Chondrocyte (in vitro differentiated cells): Measurements from ENCODE around the gene DGKH. TPM values are rescaled to one million over a fixed set of nuclear protein-coding genes. Genes with fewer than 3 reads are reported as not detected.

Experiments
- DNase-seq: peaks from one replicate; pipeline ENCODE4 v3.0.0; 2021; ENCODE audit warnings: mixed read lengths, low spot score
- H3K27ac Mint-ChIP-seq: one replicate; pipeline ENCODE4 v1.8.0; 2021; ENCODE audit warnings: mild to moderate bottlenecking, moderate library complexity, mixed read lengths; ENCODE audit not compliant: unreplicated experiment
- H3K27me3 Mint-ChIP-seq: 2 replicates; pipeline ENCODE4 v1.8.0; 2021; ENCODE audit warnings: low read depth, mixed read lengths
- H3K36me3 Mint-ChIP-seq: 2 replicates; pipeline ENCODE4 v1.8.0; 2021; ENCODE audit warnings: low read depth, mixed read lengths
- H3K4me1 Mint-ChIP-seq: 2 replicates; pipeline ENCODE4 v1.8.0; 2021; ENCODE audit warnings: low read depth, mild to moderate bottlenecking, mixed read lengths
- H3K4me3 Mint-ChIP-seq: one replicate; pipeline ENCODE4 v1.8.0; 2021; ENCODE audit warnings: mild to moderate bottlenecking, moderate library complexity, mixed read lengths; ENCODE audit not compliant: unreplicated experiment
- H3K9me3 Mint-ChIP-seq: 2 replicates; pipeline ENCODE4 v1.8.0; 2021; ENCODE audit warnings: low read depth, mixed read lengths
- total RNA-seq: library from RNA; stranded (reverse); gene quantifications from 3 replicates; pipeline ENCODE4 v1.2.1, GENCODE V29; 2021
- TF ChIP-seq, protein P1 (sequence below): fragments of 200-600 bp; sonication (generic); IDR thresholded peaks from 2 replicates; pipeline ENCODE4 v1.5.0; 2021; ENCODE audit warnings: antibody characterized with exemption, mild to moderate bottlenecking, moderate library complexity

The DGKH gene
- total RNA-seq, 1 donor from 2014 or later: 14.7 TPM

DNA sequence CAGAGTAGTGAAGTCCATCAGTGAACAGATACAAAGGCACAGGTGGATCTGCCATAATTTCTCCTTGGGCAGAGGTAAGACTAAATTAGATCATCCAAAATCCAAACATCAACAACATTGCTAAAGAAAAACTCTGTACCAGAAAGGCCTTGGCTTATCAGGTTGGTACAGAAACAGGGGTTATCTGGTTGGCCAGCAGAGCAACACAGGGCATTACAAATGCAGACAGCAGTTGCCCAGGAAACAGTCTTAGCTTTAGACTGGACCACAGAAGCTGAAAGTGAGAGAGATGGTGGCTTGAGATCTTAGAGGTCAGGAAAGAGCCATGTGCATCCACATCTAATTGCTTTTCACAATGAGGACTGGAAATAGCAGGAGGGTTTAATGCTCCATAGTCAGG is 26.6 kb upstream of the DGKH start:
- peaks cover 9% of the 10 kb centered on the region for H3K4me1 Mint-ChIP-seq
- H3K27ac Mint-ChIP-seq: no peak overlapping the region
- no peak for DNase-seq
- H3K9me3 Mint-ChIP-seq: no peaks in the 10 kb centered on the region
- no peak overlapping the region for H3K4me3 Mint-ChIP-seq
- TF ChIP-seq, protein P1, sequence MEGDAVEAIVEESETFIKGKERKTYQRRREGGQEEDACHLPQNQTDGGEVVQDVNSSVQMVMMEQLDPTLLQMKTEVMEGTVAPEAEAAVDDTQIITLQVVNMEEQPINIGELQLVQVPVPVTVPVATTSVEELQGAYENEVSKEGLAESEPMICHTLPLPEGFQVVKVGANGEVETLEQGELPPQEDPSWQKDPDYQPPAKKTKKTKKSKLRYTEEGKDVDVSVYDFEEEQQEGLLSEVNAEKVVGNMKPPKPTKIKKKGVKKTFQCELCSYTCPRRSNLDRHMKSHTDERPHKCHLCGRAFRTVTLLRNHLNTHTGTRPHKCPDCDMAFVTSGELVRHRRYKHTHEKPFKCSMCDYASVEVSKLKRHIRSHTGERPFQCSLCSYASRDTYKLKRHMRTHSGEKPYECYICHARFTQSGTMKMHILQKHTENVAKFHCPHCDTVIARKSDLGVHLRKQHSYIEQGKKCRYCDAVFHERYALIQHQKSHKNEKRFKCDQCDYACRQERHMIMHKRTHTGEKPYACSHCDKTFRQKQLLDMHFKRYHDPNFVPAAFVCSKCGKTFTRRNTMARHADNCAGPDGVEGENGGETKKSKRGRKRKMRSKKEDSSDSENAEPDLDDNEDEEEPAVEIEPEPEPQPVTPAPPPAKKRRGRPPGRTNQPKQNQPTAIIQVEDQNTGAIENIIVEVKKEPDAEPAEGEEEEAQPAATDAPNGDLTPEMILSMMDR: no peak
- H3K27me3 Mint-ChIP-seq: no peaks in the 10 kb centered on the region
- H3K36me3 Mint-ChIP-seq: no peaks in the 10 kb centered on the region

DNA sequence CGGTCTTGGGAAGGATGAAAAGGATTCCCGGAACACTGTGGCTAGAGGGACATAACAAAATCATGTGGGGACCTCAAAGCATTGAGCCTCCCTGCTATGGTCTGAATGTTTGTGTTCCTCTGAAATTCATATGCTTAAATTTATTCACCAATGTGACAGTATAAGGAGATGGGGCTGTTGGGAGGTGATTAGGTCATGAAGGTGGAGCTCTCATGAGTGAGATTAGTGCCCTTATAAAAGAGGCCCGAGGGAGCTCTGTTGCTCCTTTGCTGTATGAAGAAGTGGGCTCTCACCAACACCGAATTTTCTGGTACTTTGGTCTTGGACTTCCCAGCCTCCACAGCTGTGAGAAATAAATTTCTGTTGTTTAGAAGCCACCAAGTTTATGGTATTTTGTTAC is 26.1 kb upstream of the DGKH start:
- no peaks in the 10 kb centered on the region for H3K27me3 Mint-ChIP-seq
- no peak for DNase-seq
- no peaks in the 10 kb centered on the region for H3K36me3 Mint-ChIP-seq
- TF ChIP-seq, protein P1: no peak
- H3K4me3 Mint-ChIP-seq: no peak overlapping the region
- H3K27ac Mint-ChIP-seq: no peak overlapping the region
- no peaks in the 10 kb centered on the region for H3K9me3 Mint-ChIP-seq
- peaks cover 14% of the 10 kb centered on the region for H3K4me1 Mint-ChIP-seq

DNA sequence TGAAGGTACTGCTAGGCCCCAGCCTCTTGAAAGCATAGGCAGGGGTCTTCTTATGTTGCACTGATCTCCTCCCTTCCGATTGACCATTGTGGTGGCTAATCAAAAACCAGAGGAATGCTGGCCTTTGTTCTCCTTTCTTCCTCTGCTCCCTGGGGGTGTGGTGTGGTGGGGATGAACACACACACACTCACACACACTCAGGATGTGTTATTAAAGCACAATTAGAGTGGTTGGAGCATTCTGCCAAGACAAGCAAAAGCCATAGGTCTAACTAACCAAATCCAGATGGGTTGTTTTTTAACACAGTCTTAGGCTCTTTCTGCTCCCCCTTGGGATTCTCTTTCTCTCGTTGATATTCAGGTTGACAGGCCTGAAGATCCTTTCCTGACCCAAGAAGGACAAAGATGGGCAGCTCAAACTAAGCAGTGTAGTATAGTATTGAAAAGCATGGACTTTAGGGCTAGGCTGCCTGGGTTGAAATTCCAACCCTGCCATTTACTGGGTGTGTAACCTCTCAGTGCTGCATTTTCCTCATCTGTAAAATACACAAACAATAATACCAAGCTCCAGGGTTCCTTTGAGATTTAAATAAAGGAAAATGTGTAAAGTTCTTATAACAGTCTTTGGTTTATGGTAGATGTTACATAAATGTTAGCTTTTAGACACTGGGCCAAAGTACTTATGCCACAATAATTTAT is 25.5 kb upstream of the DGKH start:
- H3K27me3 Mint-ChIP-seq: no peaks in the 10 kb centered on the region
- H3K4me1 Mint-ChIP-seq: peaks cover 14% of the 10 kb centered on the region
- no peak overlapping the region for H3K4me3 Mint-ChIP-seq
- DNase-seq: no peak
- TF ChIP-seq, protein P1: no peak
- H3K9me3 Mint-ChIP-seq: no peaks in the 10 kb centered on the region
- no peaks in the 10 kb centered on the region for H3K36me3 Mint-ChIP-seq
- no peak overlapping the region for H3K27ac Mint-ChIP-seq

DNA sequence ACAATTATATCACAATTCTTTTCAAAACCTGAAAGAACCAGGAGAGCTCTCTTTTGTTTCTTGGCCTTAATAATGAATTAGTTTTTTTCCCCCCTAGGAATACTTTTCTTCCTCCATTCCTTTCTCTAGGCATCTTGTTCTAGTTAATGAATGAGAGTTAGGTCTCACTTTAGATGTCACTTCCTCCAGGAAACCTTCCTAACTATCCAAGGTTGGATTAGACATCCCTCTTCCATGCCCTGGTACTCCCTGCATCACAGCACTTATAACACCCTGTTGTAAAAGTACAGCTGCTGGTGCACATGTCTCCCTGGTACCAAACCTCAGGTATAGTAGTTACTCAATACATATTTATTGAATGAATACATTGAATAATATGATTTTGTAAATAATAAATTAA is 21.2 kb upstream of the DGKH start:
- Mint-ChIP-seq H3K9me3 (no peaks in the 10 kb centered on the region), H3K27ac (no peak overlapping the region), H3K36me3 (no peaks in the 10 kb centered on the region), H3K4me1 (peaks cover 14% of the 10 kb centered on the region), H3K27me3 (no peaks in the 10 kb centered on the region), H3K4me3 (no peak overlapping the region)
- TF ChIP-seq, protein P1: no peak
- DNase-seq: no peak

DNA sequence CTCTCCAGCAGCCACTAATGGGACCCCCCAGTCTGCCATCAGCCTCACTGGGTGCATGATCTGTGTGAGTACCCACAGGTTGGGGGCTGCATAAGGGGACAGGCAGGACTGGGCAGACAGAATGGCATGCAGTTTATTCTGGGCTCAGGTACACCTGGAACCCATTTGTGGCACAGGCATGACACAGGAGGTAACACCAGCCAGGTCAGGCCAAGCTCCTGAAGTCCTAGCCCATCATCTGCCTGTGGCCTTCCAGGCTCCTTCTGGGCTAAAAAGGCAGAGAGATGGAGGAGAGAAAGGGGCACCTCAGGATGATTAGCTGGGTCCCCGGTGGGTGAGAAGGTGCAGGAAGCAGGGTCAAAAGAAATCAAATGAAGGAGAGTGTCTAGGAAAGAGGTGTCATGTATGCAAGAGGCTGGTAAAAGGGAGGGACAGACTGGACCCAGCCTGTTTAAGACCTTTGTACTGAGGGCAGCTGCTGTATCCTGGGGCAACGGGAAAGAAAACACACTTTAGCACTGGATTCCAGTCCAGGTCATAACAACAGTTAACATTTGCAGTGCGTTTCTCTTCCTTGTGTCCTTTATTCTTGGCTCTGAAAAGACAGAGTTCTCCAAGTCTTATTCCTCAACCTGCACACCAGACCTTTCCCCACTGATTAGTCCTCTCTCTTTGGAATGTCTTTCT is 20.2 kb upstream of the DGKH start:
- H3K9me3 Mint-ChIP-seq: no peaks in the 10 kb centered on the region
- H3K27me3 Mint-ChIP-seq: no peaks in the 10 kb centered on the region
- H3K36me3 Mint-ChIP-seq: no peaks in the 10 kb centered on the region
- TF ChIP-seq, protein P1: no peak
- no peak overlapping the region for H3K27ac Mint-ChIP-seq
- H3K4me1 Mint-ChIP-seq: peaks cover 14% of the 10 kb centered on the region
- no peak for DNase-seq
- no peak overlapping the region for H3K4me3 Mint-ChIP-seq
